T-helper 17 cell (primary cell): ENCODE measurements around the gene TRHDE. TPM values are rescaled to one million over a fixed set of nuclear protein-coding genes. Genes with fewer than 3 reads are reported as not detected.

Experiments
- ATAC-seq: fragments of 150-1000 bp; cut with Tn5 transposase; 2 replicates; pipeline ENCODE4 v1.10.0; 2021; ENCODE audit warnings: mild to moderate bottlenecking, moderate library complexity
- DNase-seq, 3 donors: peaks; one replicate each; pipeline versions ENCODE4 v3.0.0 to v3.0.0-alpha.2; 2020 to 2021
- H3K9me3 ChIP-seq: one replicate; pipeline ENCODE4 v1.7.0; 2013; ENCODE audit warnings: low read length, mild to moderate bottlenecking; ENCODE audit not compliant: control insufficient read depth, poor library complexity, severe bottlenecking
- H3K27ac Mint-ChIP-seq: one replicate; pipeline ENCODE4 v1.8.0; 2022; ENCODE audit warnings: mild to moderate bottlenecking, moderate library complexity, mixed read lengths
- H3K27me3 Mint-ChIP-seq: one replicate; pipeline ENCODE4 v1.8.0; 2022; ENCODE audit warnings: mixed read lengths
- H3K36me3 Mint-ChIP-seq: one replicate; pipeline ENCODE4 v1.8.0; 2022; ENCODE audit warnings: low read depth, mixed read lengths
- H3K4me1 Mint-ChIP-seq: one replicate; pipeline ENCODE4 v1.8.0; 2022; ENCODE audit warnings: mild to moderate bottlenecking, mixed read lengths
- H3K4me3 Mint-ChIP-seq: one replicate; pipeline ENCODE4 v1.8.0; 2022; ENCODE audit warnings: mild to moderate bottlenecking, moderate library complexity, mixed read lengths
- total RNA-seq, 4 donors: library from RNA in 2 of 4; stranded (reverse) in 2 of 4; gene quantifications; one replicate each; pipeline ENCODE4 v1.2.3 and lab custom pipeline; 2022 to 2026

The TRHDE gene
- total RNA-seq, 2 donors from 2014 or later = 0.26 TPM; not detected in 1

GRCh38 chr12:72268386-72268785, 3.8 kb upstream of the TRHDE start:
- H3K4me3 Mint-ChIP-seq = no peak overlapping the region
- H3K36me3 Mint-ChIP-seq = no peaks in the 10 kb centered on the region
- H3K27ac Mint-ChIP-seq = no peak overlapping the region
- ATAC-seq = no peak
- no peak for DNase-seq
- no peaks in the 10 kb centered on the region for H3K4me1 Mint-ChIP-seq
- peaks cover 26% of the 10 kb centered on the region for H3K27me3 Mint-ChIP-seq
- H3K9me3 ChIP-seq = no peaks in the 10 kb centered on the region

- H3K9me3 ChIP-seq = no peaks in the 10 kb centered on the region
- H3K4me3 Mint-ChIP-seq = no peak overlapping the region
- no peak for DNase-seq
- no peak overlapping the region for H3K27ac Mint-ChIP-seq
- H3K27me3 Mint-ChIP-seq = peaks cover 35% of the 10 kb centered on the region
- no peaks in the 10 kb centered on the region for H3K4me1 Mint-ChIP-seq
- no peak for ATAC-seq
- H3K36me3 Mint-ChIP-seq = no peaks in the 10 kb centered on the region
Observed at GRCh38 chr12:72269491-72269890, 2.7 kb upstream of the TRHDE start.

GRCh38 chr12:72270246-72270645, 1.9 kb upstream of the TRHDE start:
- no peak for DNase-seq
- Mint-ChIP-seq H3K27me3 (peaks cover 42% of the 10 kb centered on the region), H3K4me1 (no peaks in the 10 kb centered on the region), H3K27ac (no peak overlapping the region), H3K4me3 (no peak overlapping the region), H3K36me3 (no peaks in the 10 kb centered on the region)
- no peaks in the 10 kb centered on the region for H3K9me3 ChIP-seq
- no peak for ATAC-seq

GRCh38 chr12:72270961-72271360, 1.2 kb upstream of the TRHDE start:
- peaks cover 42% of the 10 kb centered on the region for H3K27me3 Mint-ChIP-seq
- ATAC-seq = no peak
- no peaks in the 10 kb centered on the region for H3K36me3 Mint-ChIP-seq
- no peaks in the 10 kb centered on the region for H3K4me1 Mint-ChIP-seq
- H3K9me3 ChIP-seq = no peaks in the 10 kb centered on the region
- no peak overlapping the region for H3K27ac Mint-ChIP-seq
- no peak for DNase-seq
- H3K4me3 Mint-ChIP-seq = peak overlapping the region; percentile 33

GRCh38 chr12:72271451-72272090, 599 bp upstream of the TRHDE start:
- H3K9me3 ChIP-seq = no peaks in the 10 kb centered on the region
- ATAC-seq (no peak), DNase-seq (no peak)
- H3K4me3 Mint-ChIP-seq = peak overlapping the region; percentile 51
- no peak overlapping the region for H3K27ac Mint-ChIP-seq
- H3K36me3 Mint-ChIP-seq = no peaks in the 10 kb centered on the region
- H3K4me1 Mint-ChIP-seq = no peaks in the 10 kb centered on the region
- H3K27me3 Mint-ChIP-seq = peaks cover 42% of the 10 kb centered on the region

- Mint-ChIP-seq H3K4me1 (no peaks in the 10 kb centered on the region), H3K27me3 (peaks cover 42% of the 10 kb centered on the region), H3K36me3 (no peaks in the 10 kb centered on the region), H3K27ac (no peak overlapping the region), H3K4me3 (no peak overlapping the region)
- DNase-seq (no peak), ATAC-seq (no peak)
- H3K9me3 ChIP-seq = no peaks in the 10 kb centered on the region
Observed at GRCh38 chr12:72272731-72273498, 745 bp downstream of the TRHDE start.

GRCh38 chr12:72273499-72273837, 1.3 kb downstream of the TRHDE start:
- ATAC-seq (no peak), DNase-seq (no peak)
- H3K4me3 Mint-ChIP-seq = no peak overlapping the region
- H3K36me3 Mint-ChIP-seq = no peaks in the 10 kb centered on the region
- H3K27me3 Mint-ChIP-seq = peaks cover 42% of the 10 kb centered on the region
- no peaks in the 10 kb centered on the region for H3K9me3 ChIP-seq
- no peak overlapping the region for H3K27ac Mint-ChIP-seq
- H3K4me1 Mint-ChIP-seq = no peaks in the 10 kb centered on the region

- H3K4me3 Mint-ChIP-seq = no peak overlapping the region
- no peak overlapping the region for H3K27ac Mint-ChIP-seq
- ATAC-seq (no peak), DNase-seq (no peak)
- no peaks in the 10 kb centered on the region for H3K36me3 Mint-ChIP-seq
- no peaks in the 10 kb centered on the region for H3K9me3 ChIP-seq
- peaks cover 42% of the 10 kb centered on the region for H3K27me3 Mint-ChIP-seq
- no peaks in the 10 kb centered on the region for H3K4me1 Mint-ChIP-seq
Observed at GRCh38 chr12:72273851-72274351, 1.7 kb downstream of the TRHDE start.

GRCh38 chr12:72274931-72275330, 2.8 kb downstream of the TRHDE start:
- H3K27me3 Mint-ChIP-seq = peaks cover 38% of the 10 kb centered on the region
- no peaks in the 10 kb centered on the region for H3K36me3 Mint-ChIP-seq

GRCh38 chr12:72275526-72275925, 3.4 kb downstream of the TRHDE start:
- Mint-ChIP-seq H3K27ac (no peak overlapping the region), H3K36me3 (no peaks in the 10 kb centered on the region), H3K27me3 (peaks cover 32% of the 10 kb centered on the region), H3K4me3 (no peak overlapping the region), H3K4me1 (no peaks in the 10 kb centered on the region)
- no peak for DNase-seq
- ATAC-seq = no peak
- no peaks in the 10 kb centered on the region for H3K9me3 ChIP-seq

More at GRCh38 chr12:72274931-72275330, 2.8 kb downstream of the TRHDE start:
- H3K27ac Mint-ChIP-seq = no peak overlapping the region
- DNase-seq (no peak), ATAC-seq (no peak)
- no peaks in the 10 kb centered on the region for H3K4me1 Mint-ChIP-seq
- H3K9me3 ChIP-seq = no peaks in the 10 kb centered on the region
- no peak overlapping the region for H3K4me3 Mint-ChIP-seq

- DNase-seq (no peak), ATAC-seq (no peak)
- Mint-ChIP-seq H3K27me3 (peaks cover 24% of the 10 kb centered on the region), H3K4me1 (no peaks in the 10 kb centered on the region), H3K27ac (no peak overlapping the region), H3K4me3 (no peak overlapping the region), H3K36me3 (no peaks in the 10 kb centered on the region)
- H3K9me3 ChIP-seq = no peaks in the 10 kb centered on the region
Observed at GRCh38 chr12:72276181-72276805, 4.1 kb downstream of the TRHDE start.

GRCh38 chr12:72277415-72277814, 5.2 kb downstream of the TRHDE start:
- H3K27ac Mint-ChIP-seq = no peak overlapping the region
- H3K36me3 Mint-ChIP-seq = no peaks in the 10 kb centered on the region
- ATAC-seq (no peak), DNase-seq (no peak)
- H3K4me3 Mint-ChIP-seq = no peak overlapping the region
- H3K4me1 Mint-ChIP-seq = no peaks in the 10 kb centered on the region
- peaks cover 17% of the 10 kb centered on the region for H3K27me3 Mint-ChIP-seq
- no peaks in the 10 kb centered on the region for H3K9me3 ChIP-seq

- no peaks in the 10 kb centered on the region for H3K36me3 Mint-ChIP-seq
- H3K4me3 Mint-ChIP-seq = no peak overlapping the region
- ATAC-seq = no peak
Observed at GRCh38 chr12:72278894-72279293, 6.7 kb downstream of the TRHDE start.

More at GRCh38 chr12:72278894-72279293, 6.7 kb downstream of the TRHDE start:
- DNase-seq = no peak
- H3K9me3 ChIP-seq = no peaks in the 10 kb centered on the region
- Mint-ChIP-seq H3K27ac (no peak overlapping the region), H3K4me1 (no peaks in the 10 kb centered on the region), H3K27me3 (peaks cover 18% of the 10 kb centered on the region)
